ENCODE measurements around the gene OR6K2.
"Not testable (repeated sequence)": the region's sequence is repeated elsewhere in the genome, so short reads cannot be mapped to it uniquely, and the experiment has no call there.

The OR6K2 gene

GRCh38 chr1:158711098-158711497 is 10.6 kb upstream of the OR6K2 start:
- H3K27me3 ChIP-seq (ENCODE audit: insufficient read depth, low read depth, severe bottlenecking): peaks cover 61% of the 10 kb centered on the region
- no peaks in the 10 kb centered on the region for H3K9me3 ChIP-seq (ENCODE audit: severe bottlenecking)
- H3K27ac ChIP-seq: no peak overlapping the region
- DNase-seq: no peak
- no peak overlapping the region for H3K4me3 ChIP-seq (ENCODE audit: low read depth, low read length)
- TF ChIP-seq CTCF (IDR thresholded peaks at IDR 0.05; ENCODE audit: low read depth, low read length): no peak
- no peaks in the 10 kb centered on the region for H3K36me3 ChIP-seq

DNA sequence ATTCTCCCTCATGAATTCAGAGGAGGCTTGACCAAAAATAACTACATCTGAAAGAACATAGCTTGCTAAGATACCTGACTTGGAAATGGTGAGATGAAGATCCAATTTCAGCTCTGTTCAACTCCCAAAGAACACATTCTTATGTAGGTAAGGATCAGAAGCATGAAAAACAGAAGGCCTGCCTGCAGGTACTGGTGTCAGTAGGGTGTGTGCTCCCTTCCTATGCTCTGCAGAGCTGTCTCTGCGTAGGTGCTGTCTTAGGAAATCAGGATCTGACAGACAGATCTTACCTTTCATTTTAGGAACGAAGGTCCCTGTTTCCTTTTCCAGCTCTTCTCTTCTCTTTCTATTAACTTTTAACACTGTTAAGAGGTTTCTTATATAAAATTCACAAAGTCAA is 5.6 kb upstream of the OR6K2 start:
- no peak for TF ChIP-seq CTCF (IDR thresholded peaks at IDR 0.05; ENCODE audit: low read depth, low read length)
- DNase-seq: no peak
- H3K27ac ChIP-seq: no peak overlapping the region
- peaks cover 55% of the 10 kb centered on the region for H3K27me3 ChIP-seq (ENCODE audit: insufficient read depth, low read depth, severe bottlenecking)
- no peaks in the 10 kb centered on the region for H3K9me3 ChIP-seq (ENCODE audit: severe bottlenecking)
- H3K36me3 ChIP-seq: no peaks in the 10 kb centered on the region
- H3K4me3 ChIP-seq (ENCODE audit: low read depth, low read length): no peak overlapping the region

- H3K27ac ChIP-seq: no peak overlapping the region
- no peaks in the 10 kb centered on the region for H3K36me3 ChIP-seq
- no peak for DNase-seq
- no peak for TF ChIP-seq CTCF (IDR thresholded peaks at IDR 0.05; ENCODE audit: low read depth, low read length)
- H3K4me3 ChIP-seq (ENCODE audit: low read depth, low read length): no peak overlapping the region
- peaks cover 39% of the 10 kb centered on the region for H3K27me3 ChIP-seq (ENCODE audit: insufficient read depth, low read depth, severe bottlenecking)
- no peaks in the 10 kb centered on the region for H3K9me3 ChIP-seq (ENCODE audit: severe bottlenecking)
These were observed 5.9 kb downstream of the OR6K2 start for GRCh38 chr1:158694596-158694995.

GRCh38 chr1:158692356-158692755 is 8.1 kb downstream of the OR6K2 start:
- no peak for DNase-seq
- no peak for TF ChIP-seq CTCF (IDR thresholded peaks at IDR 0.05; ENCODE audit: low read depth, low read length)

GRCh38 chr1:158691907-158692306 is 8.5 kb downstream of the OR6K2 start:
- H3K4me3 ChIP-seq (ENCODE audit: low read depth, low read length): no peak overlapping the region
- DNase-seq: no peak
- TF ChIP-seq CTCF (IDR thresholded peaks at IDR 0.05; ENCODE audit: low read depth, low read length): no peak
- no peaks in the 10 kb centered on the region for H3K9me3 ChIP-seq (ENCODE audit: severe bottlenecking)
- peaks cover 24% of the 10 kb centered on the region for H3K27me3 ChIP-seq (ENCODE audit: insufficient read depth, low read depth, severe bottlenecking)
- H3K36me3 ChIP-seq: no peaks in the 10 kb centered on the region
- no peak overlapping the region for H3K27ac ChIP-seq

More at GRCh38 chr1:158692356-158692755, 8.1 kb downstream of the OR6K2 start:
- no peaks in the 10 kb centered on the region for H3K9me3 ChIP-seq (ENCODE audit: severe bottlenecking)
- H3K4me3 ChIP-seq (ENCODE audit: low read depth, low read length): no peak overlapping the region
- H3K27me3 ChIP-seq (ENCODE audit: insufficient read depth, low read depth, severe bottlenecking): peaks cover 29% of the 10 kb centered on the region
- H3K36me3 ChIP-seq: no peaks in the 10 kb centered on the region
- H3K27ac ChIP-seq: no peak overlapping the region

GRCh38 chr1:158691149-158691548 is 9.3 kb downstream of the OR6K2 start:
- not testable (repeated sequence) for H3K9me3 ChIP-seq (ENCODE audit: severe bottlenecking); H3K36me3 ChIP-seq; H3K4me3 ChIP-seq (ENCODE audit: low read depth, low read length); H3K27ac ChIP-seq; DNase-seq
- H3K27me3 ChIP-seq (ENCODE audit: insufficient read depth, low read depth, severe bottlenecking): peaks cover 19% of the 10 kb centered on the region

Data from WERI-Rb-1 (cell line).